Hematopoietic multipotent progenitor cell treated with erythropoietin and hydrocortisone succinate and interleukin-3 and kit ligand, for 15 days (in vitro differentiated cells): ENCODE data around the gene FBXO28.
"Not testable (repeated sequence)": the region's sequence is repeated elsewhere in the genome, so short reads cannot be mapped to it uniquely, and the experiment has no call there.

Experiments used
- DNase-seq: peaks from one replicate; pipeline ENCODE4 v3.0.0-alpha.2; 2015; ENCODE audit warnings: low spot score

FBXO28 gene, protein sequence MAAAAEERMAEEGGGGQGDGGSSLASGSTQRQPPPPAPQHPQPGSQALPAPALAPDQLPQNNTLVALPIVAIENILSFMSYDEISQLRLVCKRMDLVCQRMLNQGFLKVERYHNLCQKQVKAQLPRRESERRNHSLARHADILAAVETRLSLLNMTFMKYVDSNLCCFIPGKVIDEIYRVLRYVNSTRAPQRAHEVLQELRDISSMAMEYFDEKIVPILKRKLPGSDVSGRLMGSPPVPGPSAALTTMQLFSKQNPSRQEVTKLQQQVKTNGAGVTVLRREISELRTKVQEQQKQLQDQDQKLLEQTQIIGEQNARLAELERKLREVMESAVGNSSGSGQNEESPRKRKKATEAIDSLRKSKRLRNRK

DNA sequence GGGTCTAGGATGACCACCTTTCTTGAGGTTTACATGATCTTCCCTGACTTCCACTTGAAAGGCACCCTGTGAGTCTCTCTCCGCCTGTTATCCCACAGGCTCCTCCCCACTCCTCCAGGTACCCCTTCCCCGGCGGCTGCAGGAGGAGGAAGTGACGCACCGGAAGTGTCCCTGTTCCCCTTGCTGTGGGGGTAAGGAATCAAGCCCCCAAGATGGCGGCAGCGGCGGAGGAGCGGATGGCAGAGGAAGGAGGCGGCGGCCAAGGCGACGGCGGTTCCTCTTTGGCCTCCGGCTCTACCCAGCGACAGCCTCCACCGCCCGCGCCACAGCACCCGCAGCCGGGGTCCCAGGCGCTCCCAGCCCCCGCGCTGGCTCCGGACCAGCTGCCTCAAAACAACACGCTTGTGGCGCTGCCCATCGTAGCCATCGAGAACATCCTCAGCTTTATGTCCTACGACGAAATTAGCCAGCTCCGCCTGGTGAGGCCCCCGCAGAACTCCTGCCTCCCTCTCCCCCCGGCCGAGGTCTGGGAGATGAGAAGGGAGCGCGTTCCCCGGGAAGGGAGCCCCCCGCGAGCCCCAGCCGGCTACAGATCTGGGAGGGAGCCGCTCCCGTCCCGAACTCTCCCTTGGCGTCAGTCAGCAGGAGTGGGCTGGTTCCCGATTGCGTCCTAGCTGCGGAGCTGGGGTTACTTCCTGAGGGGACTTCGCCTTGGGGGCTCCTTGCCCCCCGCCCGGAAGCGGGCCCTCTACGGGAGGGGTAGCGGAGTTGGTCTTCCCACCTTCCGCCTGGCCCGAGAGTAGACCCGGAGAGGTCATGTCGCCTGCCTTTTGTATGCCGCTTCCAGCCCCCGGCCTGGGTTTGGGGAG lies at the start of gene FBXO28:
FBXO28 (plus strand) TSS at position 194 of the 869 bp plus-strand sequence; CDS start at position 213, 19 bp downstream.
- peak; percentile 89 for DNase-seq

DNA sequence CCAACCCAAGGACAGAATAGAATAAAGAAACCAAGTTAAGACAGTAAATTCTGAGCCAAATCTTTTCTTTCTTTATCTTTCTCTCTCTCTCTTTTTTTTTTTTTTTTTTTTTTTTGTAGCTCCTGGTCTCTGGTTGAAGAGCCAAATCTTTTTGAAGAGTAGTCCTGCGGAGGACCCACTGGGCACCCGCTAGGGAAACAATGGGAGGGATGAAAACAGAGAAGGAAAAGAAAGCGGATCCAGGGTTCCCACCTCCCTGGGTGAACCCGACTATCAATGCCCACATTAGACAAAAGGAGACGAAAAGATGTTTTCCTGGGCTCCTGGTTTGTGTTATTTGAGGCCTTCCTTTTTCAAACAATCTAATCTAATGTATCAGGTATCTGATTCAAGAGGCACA lies 49.8 kb upstream of the FBXO28 start:
- no peak for DNase-seq

DNA sequence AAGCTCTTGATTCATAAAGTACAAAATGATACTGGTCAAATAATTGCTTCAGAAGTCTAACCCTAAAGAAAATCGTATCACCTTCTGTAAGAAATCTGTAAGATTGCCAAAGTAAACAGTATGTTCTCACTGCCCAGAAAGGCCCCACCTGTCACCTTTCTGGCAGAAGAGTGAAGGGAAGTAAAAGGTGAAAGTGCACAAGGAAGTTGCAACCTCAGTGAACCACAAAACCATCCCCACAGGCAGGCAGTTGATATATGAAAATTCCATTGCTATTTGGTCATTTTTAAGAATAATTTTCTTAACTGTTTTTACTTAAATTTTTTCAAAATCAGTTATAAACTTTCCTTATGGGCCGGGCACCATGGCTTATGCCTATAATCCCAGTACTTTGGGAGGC lies 48.5 kb upstream of the FBXO28 start:
- DNase-seq: no peak

DNA sequence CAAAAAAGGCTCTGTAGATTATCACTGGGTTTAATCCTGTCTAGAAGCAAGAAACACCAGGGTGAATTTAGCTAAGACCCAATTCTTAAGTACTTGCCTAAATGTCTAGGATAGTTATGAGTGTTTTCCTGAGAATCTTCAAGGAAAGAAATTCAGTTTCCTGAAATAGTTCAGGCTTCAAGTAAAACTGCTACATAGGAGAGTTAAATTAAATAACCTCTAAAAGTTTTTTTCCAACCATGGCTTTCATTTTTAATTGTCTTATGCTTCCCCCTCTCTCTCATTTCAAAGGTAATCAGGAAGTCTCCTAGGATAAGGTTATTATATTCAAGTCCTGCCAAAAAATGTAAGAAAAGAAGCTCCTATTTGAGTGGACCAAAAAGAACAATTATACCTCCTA lies 46.7 kb upstream of the FBXO28 start:
- DNase-seq: no peak

DNA sequence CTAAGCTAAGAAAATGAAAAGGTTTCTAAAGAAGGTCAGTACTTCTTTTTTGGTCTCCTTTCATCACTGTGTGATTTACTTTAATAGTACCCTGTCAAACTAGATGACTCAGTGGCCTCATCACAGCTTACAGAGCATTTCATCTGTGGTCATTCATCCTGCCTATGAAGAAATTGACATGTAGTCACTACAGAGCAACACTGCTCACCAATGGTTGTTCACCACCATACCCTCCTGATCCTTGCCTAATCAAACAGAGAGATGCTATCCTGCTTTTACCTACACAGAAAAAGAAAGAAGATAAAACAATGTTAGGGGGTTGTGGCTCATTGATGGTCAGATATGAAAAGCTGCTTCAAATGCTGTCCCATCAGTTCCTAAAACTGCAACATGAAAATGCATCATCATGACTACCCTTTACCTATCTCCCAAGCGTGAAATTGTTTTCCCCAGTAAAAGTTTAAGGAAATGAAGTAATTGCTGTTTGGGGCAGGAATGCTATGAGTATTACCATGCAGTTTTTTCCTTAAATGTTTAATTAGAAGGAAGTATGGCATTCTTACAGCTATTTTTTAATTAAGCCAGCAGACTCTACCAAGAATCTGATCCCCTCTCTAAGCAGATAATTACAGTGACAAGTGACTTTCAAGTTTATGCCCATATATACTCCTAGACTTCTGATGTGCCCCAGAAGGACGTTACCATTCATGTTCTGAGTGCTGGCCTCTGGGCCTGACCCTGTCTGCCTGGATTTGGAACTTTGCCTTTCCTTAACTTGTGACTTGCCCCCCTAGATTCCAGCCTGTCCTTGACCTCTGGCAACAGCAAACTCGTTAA lies 46.1 kb upstream of the FBXO28 start:
- no peak for DNase-seq

DNA sequence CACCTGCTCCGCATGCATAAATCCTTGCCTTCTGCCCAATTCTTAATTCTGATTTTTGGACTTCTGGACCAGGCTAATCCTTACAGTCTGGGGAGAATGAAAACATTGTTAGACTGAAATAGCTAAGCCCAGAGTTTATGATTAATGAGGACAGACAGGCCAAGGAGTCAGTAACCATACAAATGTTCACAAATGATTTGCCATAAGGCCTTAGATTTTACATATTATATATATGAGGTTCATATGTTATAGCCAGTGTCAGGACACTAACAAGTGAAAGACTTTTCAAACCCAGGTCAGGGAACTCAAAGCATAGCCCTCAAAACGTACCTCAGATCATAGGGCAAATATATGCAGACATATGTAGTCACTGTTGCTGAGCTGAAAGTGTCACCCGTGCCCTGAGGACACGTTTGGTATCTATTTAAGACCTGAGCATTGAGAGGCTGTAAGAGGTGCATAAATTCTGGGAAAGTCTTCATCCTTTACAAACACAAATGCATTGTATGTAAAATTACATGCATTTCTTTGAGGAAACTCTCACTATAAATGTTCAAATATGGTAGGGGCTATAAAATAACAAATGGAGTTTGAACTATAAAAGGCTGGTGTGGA lies 45.3 kb upstream of the FBXO28 start:
- no peak for DNase-seq

DNA sequence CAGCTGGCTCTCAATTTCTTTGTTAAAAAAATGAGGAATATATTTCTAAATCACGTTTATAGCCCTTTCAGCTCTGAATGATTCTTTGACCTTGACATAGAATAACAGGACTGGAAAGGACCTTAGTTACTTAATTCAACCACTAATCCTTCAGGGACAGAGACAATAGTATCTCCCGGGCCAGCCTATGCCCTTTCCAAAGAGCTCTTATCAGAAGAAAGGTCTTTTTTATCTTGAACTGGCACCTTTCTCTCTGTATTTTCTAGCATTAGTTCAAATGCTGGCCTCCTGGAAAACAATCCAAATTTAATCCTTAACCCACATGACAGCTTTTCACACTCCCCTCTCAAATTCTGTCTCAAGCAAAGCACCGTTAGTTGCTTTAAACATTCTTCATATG lies 44.8 kb upstream of the FBXO28 start:
- DNase-seq: no peak

DNA sequence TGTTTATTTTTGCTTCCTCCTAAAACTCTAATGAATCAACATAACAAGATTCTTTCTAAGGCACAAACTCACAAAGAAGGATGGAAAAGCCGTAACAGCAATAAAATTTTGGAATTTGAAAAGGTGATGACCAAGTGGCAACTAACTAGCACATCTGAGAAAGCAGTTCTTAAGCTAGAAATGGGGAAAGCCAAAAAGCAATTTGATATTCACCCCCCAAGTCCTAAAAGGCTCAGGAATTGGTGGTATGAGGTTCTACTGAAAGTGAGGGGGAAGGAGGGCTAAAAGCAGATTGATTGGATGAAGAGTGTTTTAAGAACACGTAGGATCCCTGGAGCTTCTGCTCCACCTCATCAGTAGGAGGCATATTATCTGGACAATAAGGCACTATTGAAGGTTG lies 43.4 kb upstream of the FBXO28 start:
- no peak for DNase-seq

DNA sequence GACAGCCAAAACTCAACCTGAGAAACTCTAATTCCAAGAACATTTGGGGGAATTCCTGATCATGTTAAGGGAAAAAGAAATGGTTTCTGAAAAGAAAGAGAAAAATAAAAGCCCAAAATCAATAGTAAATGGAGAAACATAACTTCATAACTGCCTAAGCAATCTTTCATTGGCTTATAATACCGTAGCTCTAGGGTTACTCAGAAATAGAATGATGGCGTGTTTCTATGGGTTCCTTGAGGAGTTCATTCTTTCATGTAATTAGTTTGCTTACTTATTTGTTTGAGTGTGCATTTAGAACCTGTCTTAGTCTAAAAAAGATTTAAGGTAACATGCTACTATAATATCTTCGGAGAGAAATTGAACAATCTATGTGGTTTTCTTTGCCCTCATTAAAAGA lies 37.5 kb upstream of the FBXO28 start:
- no peak for DNase-seq

DNA sequence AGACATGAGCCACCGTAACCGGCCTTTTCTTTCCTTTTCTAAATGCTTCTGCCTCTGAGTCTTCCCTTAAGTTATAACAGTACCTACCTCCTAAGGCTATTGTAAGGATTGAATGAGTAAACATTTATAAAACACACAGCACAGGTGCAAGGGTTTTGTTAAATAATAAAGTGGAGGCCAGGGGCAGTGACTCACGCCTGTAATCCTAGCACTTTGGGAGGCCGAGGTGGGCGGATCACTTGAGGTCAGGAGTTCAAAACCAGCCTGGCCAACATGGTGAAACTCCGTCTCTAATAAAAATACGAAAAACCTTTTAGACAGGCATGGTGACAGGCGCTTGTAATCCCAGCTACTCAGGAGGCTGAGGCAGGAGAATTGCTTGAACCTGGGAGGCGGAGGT lies 34.3 kb upstream of the FBXO28 start:
- DNase-seq: not testable (repeated sequence)

DNA sequence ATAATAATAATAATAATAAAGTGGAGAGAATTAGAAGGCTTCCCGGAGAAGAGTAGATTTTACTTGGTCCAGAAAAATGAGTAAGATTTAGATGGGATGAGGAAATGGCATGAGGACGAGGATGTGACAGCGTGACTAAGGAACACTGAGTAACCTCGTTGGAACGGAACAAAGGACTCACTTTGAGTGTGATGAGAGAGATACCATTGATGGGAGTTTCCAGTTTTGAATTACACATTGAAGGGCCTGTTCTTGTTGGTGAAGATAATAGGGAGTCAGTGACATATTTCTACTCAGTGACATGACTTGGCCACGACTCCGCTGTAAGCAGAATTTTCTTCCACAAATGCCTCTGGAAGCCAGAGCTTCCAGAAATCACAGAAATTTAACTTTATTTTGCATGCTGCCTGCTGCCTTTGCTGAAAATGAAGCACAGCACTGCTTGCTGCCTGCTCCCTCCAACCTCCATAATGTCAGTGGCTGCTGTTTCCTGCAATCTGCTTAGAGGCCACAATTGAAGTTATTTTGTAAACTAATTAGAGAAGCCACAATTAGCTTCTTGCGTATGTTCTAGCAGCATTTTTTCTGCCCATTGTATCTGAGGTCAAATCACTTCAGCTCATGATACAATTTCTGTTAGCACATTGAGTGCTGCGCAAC lies 33.7 kb upstream of the FBXO28 start:
- no peak for DNase-seq

DNA sequence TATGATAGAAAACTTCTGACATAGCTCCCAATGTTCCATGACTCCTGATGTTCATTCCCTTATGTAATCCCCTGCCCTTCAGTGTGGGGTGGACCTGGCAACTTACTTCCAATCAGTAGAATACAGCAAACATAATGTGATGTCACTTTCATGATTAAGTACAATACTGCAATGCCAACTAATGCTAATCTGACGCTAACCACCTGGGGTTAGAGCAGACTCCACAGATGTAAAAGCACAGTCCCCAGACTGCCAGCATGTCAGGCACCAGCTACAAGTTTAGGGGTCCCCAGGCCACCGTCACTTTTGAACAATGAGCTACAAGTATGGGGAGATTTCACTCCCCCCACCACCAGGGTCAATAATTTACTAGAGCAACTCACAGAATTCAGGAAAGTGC lies 32.3 kb upstream of the FBXO28 start:
- no peak for DNase-seq

DNA sequence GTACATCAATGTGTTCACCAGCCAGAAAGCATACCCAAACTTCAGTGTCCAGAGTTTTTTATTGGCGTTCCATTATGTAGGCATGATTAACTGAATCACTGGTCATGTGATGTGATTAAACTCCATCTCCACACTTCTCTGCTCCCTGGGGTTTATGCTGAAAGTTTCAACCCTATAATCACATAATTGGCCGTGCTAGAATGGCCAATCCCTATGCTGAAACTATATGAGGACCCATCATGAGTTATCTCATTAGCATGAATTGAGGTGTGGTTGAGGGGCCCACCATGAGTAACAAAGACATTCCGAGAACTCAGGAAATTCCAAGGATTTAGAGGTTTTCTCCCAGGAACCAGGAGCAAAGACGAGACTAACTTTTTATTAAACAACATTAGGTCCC lies 31.8 kb upstream of the FBXO28 start:
- no peak for DNase-seq

DNA sequence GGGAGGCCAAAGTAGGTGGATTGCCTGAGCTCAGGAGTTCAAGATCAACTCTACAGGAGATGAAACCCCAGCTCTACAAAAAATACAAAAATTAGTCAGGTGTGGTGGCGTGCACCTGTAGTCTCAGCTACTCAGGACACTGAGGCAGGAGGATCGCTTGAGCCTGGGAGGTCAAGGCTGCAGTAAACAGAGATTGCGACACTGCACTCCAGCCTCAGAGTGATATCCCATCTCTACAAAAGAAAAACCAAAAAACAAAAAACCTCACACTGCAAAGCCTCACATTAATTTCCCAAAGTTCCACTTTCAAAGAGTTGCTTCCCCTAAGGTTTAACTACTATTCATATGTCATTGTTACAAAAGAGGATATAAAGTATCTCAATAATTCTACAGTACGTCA lies 29.0 kb upstream of the FBXO28 start:
- DNase-seq: no peak

DNA sequence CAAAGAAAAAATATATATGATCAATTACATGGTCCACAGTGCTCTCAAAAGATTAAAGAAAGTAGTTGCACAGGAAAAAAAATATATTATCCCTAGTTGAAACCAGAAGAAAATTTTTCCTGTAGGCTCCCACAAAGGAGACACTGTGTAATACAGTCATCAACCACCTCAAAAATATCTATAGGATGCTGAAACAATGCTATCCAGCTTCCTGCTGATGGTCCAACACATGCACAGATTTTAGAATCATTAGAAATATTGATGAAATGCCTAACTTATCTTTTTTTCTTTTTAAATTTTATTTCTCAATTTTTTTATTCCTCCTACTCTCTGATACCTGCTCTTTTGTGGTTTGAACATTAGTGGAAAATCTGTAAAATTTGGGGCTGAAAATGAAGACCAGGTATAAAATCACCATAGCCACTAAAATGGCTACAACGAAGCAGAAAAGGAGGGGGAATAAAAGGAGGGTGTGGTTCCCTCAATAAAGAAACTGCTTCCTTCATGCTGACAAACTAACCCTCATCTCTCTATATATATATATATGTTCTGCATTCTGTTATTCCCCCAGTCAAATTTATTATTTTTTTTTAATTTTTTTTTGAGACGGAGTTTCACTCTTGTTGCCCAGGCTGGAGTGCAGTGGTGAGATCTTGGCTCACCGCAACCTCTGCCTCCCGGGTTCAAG lies 28.3 kb upstream of the FBXO28 start:
- no peak for DNase-seq

DNA sequence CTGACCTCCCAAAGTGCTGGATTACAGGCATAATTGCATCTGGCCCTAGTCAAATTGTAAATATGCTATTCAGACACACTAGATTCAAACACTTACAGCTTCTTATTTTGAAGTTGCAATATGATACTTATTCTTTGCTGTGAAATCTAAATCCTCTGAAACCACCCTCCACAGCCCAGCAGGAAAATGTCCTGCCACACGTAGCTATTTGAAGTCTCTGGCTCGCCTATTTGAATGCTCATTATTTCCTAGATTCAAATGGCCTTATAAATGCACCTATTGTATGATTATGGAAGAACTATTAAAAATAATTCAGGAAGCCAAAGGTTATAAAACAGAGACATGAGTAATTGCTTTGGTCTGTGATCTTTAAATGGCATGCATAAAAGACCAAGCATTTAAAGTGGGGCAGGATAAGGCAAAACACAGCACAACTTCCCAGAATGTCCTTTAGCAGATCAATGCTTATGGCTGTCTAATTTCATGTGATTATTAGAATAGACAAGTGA lies 26.6 kb upstream of the FBXO28 start:
- DNase-seq: no peak

DNA sequence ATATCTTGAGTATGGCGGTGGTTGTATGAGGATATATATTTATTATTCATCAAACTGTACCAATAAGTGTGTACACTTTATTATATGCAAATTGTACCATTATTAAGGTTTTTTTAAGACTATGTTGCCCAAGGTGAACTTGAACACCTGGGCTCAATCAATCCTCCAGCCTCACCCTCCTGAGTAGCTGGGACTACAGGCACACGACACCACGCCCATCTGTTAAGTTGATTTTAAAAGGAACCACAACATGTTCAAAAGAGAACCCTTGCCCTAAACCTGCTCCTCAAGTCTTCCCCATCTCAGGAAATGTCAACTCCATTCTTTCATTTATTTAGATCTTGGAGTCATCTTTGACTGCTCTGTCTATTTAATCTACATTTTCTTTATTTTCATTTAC lies 24.3 kb upstream of the FBXO28 start:
- DNase-seq: no peak

DNA sequence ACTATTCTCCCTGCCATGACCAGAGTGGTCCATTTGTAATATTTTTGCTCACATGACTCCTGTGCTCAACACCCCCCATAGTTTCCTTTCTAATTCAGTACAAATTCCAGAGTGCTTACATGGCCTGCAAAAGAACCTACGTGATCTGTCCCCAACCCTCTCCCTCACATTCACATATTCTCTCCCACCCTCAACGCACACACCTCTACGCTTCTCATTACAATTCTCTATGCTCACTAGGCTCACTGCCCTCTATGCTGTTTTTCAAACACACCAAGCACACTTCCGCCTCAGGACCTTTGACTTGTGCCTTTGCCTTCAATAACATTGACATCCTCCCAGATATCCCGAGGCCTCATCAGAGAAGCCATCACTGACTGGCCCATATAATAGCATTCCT lies 23.8 kb upstream of the FBXO28 start:
- no peak for DNase-seq

DNA sequence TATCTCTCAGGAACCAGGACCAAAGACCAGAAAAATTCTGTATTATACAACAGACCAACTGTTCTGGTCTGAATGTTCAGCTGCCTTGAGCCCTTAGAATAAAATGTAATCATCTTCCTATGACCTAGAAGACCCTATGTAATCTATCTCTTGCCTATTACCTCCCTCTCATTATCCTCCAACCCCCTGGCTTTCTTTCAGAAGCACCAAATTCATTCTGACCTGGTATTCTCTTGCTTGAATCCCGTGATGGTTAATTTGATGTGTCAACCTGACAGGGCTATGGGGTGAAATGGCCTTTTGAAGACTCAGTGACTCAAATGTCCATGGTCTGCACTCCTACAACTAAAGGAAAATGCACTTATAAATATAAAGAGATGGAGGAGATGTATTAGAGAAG lies 21.8 kb upstream of the FBXO28 start:
- DNase-seq: no peak

DNA sequence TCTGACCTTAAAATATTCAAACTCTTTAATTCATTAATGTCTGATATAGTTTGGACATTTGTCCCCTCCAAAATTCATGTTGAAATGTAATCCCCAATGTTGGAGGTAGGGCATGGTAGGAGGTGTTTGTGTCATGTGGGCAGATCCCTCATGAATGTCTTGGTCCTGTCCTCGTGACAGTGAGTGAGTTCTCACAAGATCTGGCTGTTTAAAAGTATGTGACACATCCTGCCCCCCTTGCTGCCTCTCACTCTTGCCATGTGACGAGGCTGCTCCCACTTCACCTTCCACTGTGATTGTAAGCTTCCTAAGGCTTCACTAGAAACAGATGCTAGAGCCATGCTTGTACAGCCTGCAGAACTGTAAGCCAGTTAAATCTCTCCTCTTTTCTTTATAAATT lies 21.3 kb upstream of the FBXO28 start:
- DNase-seq: no peak

DNA sequence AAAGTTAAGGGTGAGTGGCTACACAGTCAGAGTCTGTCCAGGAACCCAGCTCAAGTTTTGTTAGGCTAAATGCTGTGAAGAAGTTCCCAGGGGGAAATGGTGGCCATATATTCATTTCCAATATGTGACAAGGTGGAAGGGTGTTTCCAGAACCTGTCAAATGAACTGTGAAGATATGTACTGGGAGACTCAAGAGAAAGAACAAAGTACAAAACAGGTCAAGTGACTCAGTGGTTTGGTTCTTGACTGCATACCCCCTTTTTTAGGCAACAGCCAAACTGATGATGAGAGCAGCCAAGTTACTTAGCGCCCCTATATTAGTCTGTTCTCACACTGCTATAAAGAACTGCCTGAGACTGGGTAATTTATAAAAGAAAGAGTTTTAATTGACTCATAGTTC lies 18.6 kb upstream of the FBXO28 start:
- no peak for DNase-seq
